GM21447 (cell line): ENCODE results near the gene CAMTA1.

ENCODE experiments used
- ATAC-seq: cut with Tn5 transposase; IDR thresholded peaks from one replicate; pipeline ENCODE4 v1.9.1; 2021; ENCODE audit not compliant: unreplicated experiment

CAMTA1 gene

GRCh38 chr1:7478809-7479499 is 693.7 kb downstream of the CAMTA1 start:
- no peak for ATAC-seq

GRCh38 chr1:7479571-7479970 is 694.3 kb downstream of the CAMTA1 start:
- ATAC-seq = no peak

DNA sequence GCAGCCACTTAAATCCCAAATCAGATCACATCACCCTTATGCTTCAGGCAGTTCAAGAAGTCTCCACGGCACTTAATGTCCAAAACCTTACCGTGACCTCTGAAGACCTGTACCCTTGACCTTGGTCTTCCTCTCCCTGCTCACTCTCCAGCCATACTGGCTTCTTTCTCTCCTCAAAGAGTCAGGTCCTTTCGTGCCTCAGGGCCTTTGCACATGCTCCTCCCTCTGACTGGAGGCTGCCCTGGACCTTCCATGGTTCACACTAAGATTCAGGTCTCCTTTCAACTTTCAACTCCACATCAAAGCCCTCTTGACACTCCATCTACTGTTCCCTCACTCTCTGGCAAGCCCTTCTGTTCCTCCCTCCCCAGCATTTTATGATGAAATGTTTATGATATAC is 695.9 kb downstream of the CAMTA1 start:
- ATAC-seq = no peak

DNA sequence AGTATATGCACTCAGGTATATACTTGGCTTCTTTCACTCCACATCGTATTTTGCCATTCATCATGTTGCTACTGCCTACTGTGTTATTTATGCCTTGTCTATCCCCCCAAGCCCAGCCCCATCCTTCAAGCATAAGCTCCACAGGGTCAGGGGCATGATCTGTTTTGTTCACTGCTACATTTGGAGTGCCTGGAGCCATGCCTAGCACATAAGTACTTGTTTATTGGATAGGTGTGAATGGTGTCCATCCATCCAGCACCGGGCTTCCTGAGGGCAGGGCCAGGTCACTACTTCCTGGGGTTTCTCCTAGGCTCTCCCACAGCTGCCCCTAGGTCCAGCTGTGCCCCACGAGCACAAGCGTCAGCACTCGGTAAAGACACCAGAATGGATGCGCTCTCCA is 696.8 kb downstream of the CAMTA1 start:
- no peak for ATAC-seq

DNA sequence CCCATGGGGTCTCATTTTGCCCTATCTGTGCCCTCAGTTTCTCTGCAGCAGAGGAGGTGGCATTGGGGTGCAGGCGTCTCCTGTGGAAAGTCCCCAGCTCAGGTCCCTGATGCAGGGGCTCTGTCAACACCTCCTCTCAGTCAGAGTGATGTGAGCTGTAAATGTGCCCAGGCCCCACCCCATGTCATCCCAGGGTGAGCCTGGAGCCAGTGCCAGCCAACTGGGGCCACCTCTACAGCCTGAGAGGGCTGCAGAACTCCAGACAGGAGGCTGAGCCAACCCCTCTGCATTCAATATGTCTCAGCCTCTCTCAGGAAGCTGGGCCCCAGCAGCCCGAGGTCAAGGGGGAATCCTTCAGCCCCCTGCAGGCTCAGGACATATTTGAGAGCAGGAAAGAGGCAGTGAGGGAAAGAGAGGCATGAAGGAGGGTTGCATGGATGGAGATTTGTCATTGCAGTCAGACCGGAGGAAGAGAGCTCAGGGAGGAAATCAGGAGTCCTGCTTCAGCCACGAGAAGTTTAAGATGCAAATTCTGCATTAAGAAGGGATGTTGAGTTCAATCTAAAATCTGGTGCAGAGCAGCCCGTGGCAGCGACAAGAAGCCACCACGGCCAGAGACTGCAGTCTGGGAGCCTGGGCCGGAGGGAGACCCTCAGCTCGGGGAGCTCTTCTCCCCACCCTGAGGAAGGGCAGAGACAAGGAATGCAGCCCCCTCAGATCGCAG is 697.7 kb downstream of the CAMTA1 start:
- no peak for ATAC-seq

DNA sequence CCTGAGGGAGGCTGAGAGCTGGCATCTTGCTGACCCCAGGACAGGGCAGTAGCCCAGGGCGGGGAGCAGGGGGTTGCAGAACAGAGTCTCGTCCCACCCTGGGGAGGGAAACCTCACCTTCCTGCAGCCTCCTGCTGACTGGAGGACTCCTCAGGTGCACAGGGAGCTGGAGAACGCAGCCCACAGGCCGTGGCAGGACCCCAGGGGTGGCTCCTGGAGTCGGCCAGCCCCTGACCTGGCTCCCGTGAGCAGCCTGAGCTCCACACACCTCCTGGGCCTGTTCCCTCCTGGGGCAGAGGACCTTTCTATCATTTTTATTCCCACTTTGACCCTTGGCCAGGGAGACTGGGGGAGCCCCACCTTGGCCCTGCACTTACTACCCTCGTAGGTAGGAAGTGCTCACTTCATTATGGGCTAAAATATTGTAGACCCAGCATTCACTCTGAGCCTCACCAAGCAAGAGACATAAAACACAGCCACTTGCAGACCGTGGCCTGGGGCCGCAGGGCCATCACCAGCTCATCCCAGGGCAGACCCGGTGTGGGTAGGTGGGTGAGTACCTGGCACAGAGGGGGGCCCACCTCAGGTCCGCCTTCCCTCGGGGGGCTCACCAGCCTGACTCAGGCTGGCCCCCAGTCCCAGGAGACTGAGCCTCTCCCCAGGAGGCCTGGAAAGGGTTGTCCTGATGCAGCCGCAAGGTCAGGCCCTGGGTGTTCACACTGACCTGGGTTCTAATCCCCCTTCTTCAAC is 698.6 kb downstream of the CAMTA1 start:
- ATAC-seq = no peak

DNA sequence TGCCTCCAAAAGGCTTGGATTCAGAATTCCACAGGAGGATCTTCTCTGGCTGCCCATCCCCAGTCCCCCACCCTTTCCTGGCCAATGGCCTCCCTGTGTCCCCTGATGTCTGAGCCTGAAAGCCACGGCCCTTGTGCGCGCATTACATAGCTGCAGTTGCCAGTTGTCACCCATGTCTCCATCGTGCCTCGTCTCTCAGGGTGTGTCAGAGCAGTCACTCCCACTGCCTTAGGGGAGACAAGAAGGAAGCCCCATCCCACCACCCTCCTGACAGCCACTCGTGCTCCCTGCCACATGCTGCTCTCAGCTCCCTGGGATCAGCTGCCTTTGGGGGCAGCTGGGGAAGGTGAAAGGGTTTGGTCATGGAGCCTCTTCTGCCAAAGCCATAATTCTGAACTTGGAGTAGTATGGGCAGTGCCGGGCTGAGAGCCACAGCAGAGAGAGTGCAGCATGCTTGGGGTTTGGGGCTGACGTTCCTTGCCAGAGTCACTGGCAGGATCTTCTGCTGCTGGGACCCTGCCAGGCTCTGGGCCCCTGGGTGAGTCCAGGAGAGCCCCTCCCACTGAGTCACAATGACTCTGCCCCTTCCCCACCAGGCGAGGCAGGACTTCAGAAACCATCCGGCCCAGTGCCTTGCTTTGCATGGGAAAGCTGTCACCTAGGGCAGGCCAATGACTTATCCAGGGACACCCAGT is 700.0 kb downstream of the CAMTA1 start:
- ATAC-seq = no peak

- ATAC-seq = no peak
Observed at GRCh38 chr1:7485826-7486225, 700.6 kb downstream of the CAMTA1 start.

DNA sequence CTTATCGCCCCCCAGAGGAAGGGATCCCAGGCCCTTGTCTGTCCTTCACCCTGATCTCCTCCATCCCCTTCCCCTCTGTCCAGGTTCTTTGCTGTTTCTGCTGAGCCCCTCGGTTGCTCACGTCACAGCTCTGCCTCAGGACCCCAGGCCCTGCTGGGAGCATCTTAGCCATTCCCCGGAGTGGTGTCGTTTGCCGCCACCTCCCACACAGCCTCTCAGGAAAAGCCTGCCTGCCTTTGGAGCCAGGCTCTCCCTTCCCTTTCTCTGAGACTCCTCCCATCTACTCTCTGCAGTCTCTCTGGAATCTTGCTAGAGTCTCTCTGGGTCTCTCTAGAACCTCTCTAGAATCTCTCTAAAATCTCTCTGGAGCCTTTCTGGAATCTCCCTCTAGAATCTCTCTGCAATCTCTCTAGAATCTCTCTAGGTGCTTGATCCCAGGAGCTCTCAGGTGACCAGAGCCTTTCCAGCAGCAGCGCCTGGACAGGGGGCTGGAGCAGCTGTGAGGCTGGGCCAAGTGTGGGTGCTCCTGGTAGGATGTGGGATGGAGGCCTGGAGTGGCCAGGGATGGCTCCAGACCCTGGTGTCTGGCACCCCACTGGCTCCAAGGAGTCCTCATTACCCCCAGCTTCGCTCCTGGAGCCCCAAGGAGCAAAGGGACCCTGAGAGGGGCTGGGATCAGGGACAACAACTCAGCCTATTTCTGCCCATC is 702.7 kb downstream of the CAMTA1 start:
- no peak for ATAC-seq

DNA sequence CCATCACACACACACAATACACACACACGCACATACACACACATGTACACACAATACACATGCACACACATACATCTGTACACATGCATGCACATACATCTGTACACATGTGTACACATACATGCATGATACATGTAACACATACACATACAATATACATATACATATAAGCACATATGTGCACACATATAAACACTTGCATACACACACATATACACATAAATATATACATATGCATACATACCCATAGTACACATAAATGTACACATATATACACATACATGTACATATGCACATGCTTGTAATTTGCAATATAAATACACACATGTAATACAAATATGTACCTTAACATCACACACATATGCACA is 703.2 kb downstream of the CAMTA1 start:
- ATAC-seq = no peak

- no peak for ATAC-seq
Observed at GRCh38 chr1:7489586-7489985, 704.3 kb downstream of the CAMTA1 start.

DNA sequence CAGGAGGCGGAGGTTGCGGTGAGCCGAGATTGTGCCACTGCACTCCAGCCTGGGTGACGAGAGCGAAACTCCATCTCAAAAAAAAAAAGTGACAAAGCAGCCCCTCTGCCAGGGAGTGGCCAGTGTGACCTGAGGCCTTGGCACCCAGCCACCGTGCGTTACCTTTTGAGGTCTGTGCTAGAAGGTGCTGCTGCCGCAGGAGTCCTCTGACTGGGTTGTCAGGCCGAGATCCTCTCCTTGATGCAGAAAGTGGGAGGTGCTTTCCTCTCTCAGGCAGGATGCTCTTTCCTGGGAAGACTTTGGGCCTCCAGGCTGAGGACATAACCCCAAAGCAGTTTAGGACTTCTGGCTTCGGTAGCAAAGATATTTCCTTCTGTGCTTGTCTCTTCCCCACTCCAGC is 705.3 kb downstream of the CAMTA1 start:
- no peak for ATAC-seq

DNA sequence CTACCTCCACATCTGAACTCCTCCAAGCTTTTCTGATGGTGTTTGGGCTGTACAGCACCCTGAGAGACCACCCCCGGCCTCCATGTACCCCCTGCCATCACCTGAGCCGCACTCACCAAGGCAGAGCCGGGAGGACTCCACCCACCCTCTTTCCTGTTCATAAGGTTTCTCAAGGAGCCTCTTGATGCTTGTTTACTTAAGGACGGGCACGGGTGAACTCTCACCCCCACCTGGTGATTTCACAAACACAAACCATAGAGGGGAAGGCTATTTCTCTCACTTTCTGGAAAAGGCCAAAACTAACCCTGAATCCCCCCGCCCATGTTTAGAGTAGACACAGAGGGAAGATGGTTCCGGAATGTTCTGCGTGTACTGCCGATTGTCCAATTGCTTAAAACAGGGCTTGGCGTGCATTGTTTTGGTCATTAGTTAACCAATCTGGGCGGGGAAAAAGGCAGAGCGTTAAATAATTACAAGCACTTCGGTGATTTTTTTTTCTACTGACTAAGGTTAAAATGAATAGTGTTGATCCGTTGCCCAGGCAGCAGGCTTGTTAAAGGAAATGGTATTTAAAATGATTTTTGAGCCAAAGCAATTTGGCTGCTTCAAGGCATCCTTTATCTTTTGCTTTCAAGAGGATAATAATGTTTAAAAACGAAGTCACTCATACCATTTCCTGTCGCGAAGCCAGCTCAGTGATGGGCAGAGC is 706.0 kb downstream of the CAMTA1 start:
- no peak for ATAC-seq

- no peak for ATAC-seq
Observed at GRCh38 chr1:7491818-7492173, 706.5 kb downstream of the CAMTA1 start.

- ATAC-seq = no peak
Observed at GRCh38 chr1:7493711-7494454, 708.6 kb downstream of the CAMTA1 start.

DNA sequence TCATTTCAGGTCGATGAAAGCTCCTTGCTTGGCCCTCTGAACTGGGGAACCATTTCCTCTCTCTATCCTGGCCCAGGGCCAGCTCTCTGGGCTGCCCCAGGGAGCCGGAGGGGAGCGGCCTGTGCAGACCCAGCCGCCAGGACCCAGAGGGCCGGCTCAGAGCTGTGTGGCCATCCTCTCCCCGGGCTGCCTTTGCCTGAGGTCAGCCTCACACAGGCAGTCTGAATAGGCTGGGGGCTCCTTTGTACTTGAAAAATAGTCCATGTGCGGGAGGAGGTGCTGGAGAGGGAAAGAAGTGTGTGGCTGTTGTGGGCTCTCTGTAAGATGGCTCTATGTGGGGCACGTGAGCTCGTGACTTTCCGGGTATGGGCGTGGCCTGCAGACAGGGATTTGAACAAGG is 710.7 kb downstream of the CAMTA1 start:
- ATAC-seq = no peak

GRCh38 chr1:7497107-7497637 is 711.9 kb downstream of the CAMTA1 start:
- no peak for ATAC-seq

GRCh38 chr1:7500381-7501083 is 715.3 kb downstream of the CAMTA1 start:
- ATAC-seq = no peak

DNA sequence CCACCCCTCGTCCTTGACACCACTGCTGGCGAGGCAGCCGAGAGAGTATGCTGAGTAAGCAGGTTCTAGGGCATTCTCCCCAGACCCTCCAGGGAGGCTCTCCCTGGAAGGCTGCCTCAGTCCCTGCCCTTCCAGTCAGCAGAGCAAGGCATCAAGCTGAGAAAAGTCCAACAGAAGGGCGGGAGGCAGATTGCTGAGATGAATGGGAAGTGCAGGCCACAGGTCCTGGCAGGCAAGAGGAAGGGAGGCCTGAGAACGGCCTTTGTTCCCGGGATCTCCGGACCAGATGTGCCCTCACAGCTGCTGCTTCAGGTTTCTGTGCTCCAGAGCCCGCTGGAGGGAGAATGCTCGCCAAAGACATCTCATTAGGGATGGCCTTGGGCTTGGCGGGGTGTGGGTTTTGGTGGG is 715.8 kb downstream of the CAMTA1 start:
- ATAC-seq = no peak
